NCI-H226 (cell line): Measurements from ENCODE around the gene RARA.
A peak's percentile ranks its signal among the peaks of the same experiment; 100 is the strongest.

Experiments
- DNase-seq: peaks from one replicate; pipeline ENCODE4 v3.0.0-alpha.2; 2015

The RARA gene

DNA sequence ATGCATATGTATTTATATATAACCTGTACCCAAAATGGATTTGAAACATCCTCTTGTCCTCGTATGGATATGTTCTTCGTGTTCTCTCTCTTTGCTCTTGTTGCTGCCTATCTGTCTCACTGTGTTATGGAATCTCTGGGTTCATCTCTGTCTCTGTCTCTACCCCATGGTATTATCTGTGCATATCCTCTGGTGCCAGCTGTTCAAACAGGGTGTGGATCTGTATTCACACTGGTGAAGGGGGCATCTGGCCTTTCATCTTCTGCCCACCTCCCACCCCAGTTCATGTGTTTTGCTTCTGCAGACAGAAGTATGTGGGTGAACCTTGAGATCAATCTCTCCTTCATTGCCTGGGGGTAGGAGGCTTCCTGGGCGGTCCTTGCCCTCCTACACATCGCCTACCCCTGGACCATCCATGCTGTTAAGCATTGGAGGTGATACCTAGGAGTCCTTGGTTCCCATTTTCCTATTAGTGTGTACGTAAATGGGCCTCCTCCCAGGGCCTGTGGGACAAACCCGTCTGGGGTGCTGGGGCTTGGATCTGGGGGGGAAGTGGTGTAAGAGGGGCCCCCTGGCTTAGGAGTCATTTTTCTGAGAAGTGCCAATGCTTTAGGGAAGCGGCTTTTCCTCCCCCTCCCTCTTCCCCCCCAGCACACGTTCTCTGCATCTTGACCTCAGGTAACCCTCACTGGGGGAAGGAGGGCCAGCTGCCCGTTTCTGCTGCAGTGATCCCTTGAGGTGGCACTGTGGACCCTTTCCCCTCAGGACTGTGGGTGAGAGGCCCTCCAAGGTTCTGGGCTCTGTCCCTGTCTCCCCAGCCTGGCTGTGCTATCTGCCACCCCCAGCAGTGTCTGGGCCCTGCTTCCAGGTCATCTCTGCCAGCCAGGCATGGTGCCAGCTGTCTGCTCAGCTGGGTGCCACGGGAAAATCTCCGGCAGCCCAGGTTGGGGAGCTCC is 21.1 kb downstream of the RARA start:
- no peak for DNase-seq

DNA sequence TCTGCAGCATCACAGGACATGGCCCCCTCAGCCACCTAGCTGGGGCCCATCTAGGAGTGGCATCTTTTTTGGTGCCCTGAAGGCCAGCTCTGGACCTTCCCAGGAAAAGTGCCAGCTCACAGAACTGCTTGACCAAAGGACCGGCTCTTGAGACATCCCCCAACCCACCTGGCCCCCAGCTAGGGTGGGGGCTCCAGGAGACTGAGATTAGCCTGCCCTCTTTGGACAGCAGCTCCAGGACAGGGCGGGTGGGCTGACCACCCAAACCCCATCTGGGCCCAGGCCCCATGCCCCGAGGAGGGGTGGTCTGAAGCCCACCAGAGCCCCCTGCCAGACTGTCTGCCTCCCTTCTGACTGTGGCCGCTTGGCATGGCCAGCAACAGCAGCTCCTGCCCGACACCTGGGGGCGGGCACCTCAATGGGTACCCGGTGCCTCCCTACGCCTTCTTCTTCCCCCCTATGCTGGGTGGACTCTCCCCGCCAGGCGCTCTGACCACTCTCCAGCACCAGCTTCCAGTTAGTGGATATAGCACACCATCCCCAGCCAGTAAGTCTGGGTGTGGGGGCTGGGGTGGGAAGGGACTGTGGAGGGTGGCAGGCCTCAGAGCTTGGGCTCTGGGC is 22.0 kb downstream of the RARA start:
- no peak for DNase-seq

DNA sequence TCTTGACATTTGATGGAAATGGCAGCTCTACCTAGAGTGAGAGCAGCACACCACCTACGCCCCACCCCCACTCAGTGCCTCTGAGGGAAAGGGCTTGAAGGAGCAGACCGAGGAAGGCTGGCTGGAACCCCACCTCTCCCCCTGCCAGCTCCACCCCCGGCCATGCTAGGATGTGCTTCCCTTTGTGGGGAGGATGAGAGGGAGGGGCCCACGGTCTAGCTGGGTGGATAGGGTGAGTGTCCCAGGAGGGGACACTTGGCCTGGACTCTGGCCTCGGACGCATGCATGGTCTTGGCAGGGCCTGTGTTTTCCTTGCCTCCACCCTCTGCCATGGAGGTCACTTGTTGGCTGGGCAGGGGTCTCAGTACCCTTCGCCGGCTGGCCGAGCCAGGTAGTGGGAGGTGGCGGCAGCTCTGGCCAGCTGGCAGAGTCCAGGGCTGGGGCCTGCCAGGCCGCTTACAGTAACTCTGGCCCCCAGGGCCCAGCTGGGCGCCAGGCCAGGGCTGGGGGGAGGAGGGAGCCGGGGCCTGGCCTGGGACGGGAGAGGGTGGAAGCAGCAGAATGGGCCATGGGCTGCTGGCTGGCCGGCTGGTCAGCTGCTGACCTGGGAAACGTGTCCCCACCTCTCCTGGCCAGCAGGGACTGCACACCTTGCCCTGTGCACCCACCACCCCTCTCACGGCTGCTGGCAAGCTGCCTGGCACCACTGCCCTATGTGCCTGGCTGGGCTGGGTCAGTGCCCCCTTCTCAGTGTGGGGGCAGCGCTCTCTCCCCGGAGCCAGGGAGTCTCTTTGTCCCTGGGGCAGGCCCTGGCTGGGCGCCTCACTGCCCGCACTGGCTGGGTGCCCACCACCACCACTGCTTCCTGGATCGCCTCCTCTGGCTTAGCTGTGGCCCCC is 23.0 kb downstream of the RARA start:
- DNase-seq, result peak; percentile 89

DNA sequence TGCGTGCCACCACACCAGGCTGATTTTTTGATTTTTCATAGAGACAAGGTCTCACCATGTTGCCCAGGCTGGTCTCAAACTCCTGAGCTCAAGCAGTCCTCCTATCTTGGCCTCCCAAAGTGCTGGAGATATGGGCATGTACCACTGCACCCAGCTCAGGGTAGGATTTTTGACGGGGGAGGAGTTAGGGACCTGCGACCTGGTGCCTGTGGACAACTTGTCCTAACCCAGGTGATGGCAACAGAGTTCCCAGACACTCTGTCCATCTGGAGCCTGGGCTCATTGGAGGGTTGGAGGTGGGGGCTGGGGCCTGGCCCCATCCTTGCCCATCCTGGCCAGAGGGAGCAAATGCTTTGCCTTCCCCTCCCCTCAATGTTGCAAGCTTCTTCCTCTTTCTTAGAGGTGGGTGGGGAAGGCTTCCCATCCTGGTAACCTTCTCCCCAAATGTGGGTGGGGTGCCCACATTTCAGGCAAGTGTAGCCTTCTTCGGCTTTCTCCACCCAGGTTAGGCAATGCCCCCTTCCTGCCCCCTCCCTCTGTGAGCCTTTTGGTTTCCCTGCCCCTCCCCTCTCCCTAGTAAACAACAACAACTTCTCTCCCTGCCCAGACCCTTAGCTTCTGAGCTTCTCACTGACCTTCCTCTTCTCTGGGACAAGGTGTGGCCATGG is 24.9 kb downstream of the RARA start:
- DNase-seq, result no peak

DNA sequence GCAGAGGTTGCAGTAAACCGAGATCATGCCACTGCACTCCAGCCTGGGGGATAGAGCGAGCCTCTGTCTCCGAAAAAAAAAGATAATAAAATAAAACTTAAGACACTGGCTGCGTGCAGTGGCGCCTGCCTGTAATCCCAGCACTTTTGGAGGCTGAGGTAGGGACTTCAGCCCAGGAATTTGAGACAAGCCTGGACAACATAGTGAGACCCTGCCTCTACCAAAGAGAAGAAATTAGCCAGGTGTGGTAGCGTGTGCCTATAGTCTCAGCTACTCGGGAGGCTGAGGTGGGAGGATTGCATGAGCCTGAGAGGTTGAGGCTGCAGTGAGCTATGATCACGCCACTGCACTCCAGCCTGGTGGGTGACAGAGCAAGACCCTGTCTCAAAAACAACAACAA is 26.6 kb downstream of the RARA start:
- no peak for DNase-seq

DNA sequence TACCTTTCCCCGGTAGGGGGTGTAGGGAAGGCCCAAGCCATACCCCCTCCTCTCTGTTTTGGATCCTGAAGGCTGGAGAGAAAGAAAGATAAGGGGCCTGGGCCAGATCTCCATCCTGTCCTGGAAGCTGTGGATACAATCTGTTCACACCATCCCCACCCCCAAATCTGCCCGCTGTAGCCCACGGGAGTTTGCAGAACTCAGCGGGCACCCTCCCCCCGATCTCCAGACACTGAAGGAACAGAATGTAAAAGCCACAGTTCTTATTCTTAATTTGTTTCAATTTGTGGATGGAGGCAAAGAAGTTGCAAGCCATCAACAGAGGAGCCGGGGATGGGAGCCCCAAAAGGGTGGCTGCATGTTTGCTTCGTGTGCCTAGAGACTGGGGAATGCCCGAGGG is 28.4 kb downstream of the RARA start:
- DNase-seq, result no peak

DNA sequence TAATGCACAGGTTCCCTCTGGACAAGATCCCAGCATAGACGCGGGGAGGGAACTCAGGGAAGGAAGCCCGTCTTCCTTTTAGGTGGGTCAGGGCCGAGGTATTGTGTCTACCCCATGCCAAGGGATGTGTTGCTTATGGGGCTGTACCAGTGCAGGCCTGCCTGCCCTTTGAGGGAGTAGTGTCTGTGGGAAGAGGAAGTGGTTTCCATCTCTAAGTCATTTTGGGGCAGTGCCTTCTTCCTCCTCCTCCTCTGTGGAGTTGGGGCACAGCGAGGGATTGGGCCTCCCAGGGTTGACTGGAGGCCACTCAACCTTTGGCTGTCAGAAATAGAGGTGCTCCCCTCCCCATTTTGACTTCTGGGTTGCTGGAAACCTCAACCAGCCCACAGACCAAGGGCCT is 29.1 kb downstream of the RARA start:
- DNase-seq, result no peak

DNA sequence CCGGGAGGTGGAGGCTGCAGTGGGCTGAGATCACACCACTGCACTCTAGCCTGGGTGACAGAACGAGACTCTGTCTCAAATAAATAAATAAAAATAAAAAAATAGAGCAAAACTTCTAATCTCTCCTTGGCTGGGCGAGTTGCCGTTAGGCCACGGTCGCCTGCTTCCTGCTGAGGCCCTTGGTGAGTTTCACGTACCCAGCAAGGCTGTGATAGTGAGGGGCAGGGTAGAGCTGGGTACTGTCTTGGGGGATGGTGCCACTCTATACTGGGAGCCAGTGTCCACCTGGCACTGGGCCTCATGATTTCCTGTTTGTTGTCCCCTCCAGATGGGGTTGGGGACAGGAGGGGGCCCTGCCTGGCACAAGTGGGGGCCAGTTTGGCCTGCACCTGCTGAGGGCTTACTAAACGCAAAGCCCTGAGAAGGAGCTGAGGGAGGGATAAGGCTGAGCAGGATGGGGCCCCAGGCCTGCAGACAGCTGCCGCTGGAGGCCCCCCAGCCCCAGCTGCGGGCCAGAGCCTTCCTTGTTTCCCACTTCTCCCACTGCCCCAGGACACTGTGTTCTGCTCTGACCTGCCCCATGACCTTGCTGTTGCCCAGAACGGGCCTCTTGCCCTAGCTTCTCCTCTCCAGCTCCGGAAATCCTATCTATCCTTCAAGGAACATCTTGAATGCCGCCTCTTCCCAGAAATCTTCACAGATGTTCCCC is 30.1 kb downstream of the RARA start:
- no peak for DNase-seq

DNA sequence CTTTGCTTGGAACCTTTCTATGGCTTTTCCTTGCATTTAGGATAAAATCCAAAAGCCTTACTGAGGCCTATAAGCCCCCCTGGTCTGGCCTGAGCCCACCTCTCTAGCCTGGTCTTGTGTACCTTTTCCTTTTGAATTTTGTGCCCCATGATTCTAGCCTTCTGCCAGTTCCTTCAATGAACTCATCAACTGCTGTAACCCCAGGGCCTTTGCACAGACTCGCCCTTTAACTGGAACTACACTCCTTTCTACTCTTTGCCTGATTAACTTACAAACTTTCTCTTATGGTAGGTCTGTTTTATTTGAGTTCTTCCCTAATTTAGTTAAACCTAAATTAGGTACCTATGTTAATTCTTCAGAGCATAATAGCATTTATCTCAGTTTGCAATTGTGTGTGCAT is 31.3 kb downstream of the RARA start:
- no peak for DNase-seq

DNA sequence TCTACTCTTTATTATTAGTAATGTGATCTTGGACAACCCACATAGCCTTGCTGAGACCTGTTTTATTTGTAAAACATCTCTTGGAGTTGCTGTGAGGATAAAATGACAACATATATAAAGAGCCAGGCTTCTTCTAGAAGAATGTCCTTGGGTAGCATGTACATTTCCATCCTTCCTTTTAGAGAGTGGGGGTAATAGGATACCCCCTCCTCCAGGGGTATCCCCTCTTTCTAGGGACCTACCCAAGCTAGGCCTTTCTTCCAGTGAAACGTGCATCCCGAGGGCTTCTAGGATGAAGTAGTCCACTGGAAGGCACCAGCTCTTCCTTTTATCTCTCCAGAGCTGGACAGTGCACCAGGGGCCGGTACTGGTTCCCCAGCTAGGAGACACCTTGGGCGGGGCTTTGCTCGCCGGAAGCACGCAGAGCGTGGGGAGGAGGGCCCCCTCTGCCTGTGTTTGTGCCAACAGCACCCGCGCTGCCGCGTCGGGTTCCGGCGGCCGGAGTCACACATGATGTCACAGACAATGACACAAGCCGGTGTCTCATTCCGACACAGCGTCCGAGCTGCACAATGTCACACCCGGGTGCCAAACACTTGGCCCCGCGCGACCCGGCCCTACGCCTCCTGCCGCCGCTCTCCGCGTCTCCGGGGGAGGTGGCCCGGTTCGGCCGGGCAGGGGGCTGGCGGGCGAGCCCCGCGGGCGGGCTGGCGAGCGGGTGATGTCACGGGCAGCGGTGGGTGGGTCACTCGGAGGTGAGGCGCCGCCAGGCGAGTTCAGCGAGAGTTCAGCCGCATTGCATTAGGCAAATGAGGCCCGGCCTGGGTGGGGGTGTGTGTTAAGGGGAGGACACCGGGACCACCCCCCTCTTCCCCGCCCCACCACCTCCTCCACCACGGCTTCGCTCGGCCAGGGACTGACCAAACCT is 32.2 kb downstream of the RARA start:
- DNase-seq, result peak; percentile 85

DNA sequence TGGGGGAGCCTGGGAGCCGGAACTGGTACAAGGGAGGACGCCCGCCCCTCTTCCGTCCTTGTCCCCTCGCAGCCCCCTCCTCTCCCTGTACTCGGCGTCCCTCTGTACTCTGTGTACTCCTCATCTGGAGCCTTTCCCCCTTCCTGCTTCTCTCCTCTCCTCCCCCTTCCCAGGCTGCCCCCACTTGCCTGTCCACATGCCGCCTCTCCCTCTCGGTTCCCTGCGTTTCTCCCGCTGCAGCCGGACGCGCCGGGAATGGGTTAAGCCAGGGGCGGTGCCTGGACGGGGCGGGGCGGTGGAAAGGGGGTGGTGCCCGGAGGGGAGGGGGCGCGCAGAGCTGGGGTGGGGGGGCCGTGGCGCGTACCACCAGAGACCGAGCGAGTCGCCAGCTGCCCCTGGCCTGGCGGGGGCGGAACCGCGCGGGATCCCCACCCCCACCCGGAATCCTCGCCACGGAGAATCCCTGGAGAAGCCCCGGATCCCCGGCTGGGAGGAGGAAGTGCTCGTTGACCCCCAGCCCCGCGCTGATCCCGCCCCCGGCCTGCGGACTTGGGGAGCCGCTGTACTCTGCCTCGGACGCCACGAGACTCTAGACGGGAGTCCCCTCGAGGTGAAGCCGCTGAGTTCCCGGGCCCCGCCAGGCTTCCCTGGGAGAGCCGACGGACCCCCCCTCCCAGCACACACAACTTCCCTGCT is 33.0 kb downstream of the RARA start:
- peak; percentile 78 for DNase-seq

DNA sequence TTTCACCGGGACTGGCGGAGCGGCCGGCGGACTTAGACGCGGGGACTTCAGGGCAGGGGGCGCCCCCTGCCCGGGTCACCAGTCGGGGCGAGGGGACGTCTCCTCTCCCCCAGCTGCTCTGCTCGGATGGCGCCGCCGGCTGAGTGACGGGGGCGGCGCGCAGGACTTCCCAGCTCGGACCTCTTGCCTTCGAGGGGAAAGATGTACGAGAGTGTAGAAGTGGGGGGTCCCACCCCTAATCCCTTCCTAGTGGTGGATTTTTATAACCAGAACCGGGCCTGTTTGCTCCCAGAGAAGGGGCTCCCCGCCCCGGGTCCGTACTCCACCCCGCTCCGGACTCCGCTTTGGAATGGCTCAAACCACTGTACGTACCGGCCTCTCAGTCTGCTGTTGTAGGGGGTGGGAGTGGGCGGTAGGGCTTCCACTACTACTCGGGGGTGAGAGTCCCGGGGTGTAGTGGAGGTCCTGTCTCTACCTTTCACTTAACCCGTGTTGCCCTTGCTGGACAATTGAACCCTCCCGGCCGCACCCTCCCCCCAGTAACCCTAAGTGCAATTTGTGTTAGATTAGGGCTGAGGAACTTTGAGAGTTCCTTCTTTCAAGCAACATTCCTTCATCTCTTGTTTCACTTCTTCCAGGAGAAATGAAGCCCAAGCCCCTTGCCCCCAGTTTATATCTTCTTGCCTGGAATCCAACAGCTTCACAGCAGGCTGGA is 33.7 kb downstream of the RARA start:
- DNase-seq, result no peak

DNA sequence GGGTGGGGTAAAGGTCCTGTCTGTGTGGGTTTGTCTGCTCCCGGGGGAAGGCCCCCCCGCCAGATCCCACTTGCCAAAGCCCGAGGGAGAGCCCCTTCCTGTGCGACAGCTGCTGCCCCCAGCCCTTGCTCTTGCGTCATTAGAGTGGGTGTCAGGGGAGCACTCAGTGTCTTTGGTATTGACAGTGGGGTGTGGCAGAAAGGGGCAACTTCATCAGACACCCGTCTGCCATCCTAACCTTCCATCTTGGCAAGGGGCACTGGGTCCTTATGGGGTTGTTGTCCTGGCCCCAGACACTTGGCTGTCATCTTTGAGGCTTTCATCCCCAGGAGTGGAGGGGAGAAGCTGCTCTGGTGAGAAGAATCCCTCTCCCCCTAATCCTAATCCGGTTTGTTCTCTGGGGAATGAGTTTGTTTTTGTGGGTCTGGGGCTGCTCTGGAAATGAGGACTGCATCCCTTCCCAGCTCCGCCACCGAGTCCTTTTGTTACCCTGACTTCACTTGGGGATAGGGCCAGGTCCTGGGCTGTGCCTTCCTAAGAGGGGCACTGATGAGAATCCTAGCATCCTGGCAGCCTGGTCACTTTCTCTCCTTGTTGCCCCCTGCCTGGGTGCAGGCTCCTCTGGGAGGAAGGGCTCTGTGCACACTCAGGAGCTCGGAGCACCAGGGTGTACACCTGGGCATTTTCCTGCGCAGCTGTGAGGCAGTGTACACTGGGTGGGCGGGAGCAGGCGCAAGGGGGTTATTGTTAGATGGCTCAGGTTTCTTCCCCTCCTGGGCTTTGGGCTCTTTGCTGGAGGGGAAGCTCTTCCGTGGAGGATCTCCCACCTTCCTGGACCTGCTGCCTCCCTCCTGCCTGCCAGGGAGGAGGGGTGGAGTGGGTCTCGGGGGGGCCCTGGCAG is 34.5 kb downstream of the RARA start:
- DNase-seq, result no peak

DNA sequence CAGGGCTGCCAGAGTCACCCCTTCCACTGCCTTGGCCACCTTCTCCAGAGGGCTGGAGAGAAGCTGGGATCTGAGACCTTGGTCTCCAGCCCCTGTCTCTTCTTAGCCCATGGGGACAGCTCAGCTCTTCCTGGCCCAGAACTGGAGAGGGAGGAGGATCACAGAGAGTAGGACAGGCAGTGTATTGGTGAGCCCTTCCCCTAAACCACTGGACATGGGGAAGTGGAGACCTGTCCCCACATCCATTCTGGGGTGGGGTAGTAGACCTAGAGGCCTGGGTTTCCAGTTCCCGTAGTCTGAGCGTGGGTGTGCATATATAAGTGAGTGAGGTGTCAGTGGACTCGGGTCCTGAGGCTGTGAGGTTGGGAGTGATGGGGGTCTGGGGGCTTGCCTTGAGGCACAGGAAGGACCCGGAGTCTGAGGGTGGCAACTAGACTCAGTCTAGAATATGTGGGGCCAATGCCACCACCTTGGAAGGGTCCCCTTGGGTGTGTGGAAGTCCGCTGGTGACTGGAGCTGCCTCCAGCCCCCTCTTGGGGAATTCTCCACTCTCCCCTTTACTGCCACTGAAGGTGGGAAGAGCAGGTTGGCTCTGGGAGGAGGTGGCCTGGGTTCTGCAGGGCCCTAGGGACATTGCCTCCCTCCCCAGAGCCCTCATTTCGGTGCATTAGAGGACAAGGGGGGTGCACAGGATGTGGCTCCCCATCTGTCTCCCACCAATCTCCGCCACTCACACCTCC is 35.6 kb downstream of the RARA start:
- DNase-seq, result no peak

DNA sequence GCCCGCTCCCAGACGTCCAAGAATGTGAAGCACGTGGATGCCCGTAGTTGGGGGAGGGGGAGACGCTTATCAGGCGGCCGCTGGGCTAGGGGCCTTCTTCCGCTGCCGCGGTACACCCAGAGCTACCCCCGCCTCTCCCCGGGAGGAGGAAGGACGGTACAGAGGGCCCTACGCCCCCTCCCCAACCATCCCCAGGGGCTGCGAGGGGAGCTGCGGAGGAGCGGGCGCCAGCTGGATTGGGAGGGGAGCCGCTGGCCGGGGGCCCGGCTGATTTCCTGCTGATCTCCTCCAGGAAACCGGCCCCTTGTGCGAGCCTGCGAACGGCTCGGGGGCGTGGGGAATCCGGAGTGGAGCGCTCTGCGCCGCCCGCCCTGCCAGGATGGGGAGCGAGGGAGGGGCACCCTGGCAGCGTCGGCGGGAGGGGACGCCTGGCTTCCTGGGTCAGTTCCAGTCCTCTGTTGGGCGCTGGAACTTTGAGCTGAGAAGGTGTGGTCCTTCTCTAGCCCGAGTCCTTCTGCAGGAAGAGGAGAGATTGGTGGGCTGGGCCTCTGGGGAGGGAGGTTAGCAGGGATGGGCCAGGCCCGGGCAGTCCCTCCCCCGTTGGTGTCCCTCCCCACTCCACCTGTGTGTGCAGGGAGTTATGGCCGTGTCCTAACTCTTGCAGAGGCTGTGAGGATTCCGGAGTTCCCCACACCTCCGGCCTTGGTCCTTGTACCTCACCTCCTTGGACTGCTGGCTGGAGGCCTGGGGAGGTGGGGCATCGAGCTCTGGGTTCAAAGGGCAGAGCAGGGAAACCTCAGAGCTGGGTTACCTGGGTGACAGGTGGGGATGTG is 36.4 kb downstream of the RARA start:
- peak; percentile 85 for DNase-seq

DNA sequence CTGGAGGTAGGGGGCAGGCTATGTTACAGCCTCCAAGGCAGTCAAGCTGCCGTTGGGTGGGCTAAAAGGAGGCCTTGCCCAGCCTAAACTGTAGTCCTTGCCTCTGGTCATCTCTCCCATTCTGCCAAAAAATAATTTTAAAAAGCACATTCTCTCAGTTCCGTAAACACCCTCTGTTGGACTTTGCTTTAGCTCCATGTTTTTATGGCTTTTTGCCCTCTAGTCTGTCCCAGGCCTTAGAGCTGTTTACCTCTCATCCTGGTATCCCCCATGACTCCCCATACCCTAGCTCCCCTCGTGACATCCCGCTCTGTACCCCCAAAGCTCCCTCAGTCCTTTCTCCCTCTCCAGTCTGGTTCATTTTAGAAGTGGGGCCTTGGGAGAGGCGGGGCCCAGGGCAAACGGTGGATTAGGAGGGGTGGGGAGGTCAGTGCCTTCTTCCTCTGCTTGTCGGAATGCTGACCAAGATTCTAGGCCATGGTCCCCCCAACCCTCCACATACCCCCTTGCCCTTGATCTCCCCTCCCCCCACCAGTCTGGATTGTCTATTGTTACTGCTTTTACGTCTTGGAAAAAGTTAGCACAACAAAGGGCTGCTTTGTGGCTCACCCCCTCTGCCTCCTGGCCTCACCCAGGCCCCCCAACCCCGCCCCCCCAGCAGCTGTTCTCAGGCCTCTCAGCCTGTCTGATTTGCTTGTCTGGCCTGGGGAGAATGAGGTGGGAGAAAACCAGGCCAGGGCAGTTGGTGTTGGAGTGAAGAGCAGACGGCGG is 37.2 kb downstream of the RARA start:
- DNase-seq, result no peak
